Aorta (tissue), 5 donors: Measurements from ENCODE around the gene NXNL2. TPM values are rescaled to one million over a fixed set of nuclear protein-coding genes. Genes with fewer than 3 reads are reported as not detected.

Source experiments
- ATAC-seq: fragments of 200-7000 bp; cut with Tn5 transposase; one replicate; pipeline ENCODE4 v1.9.1; 2022; ENCODE audit warnings: moderate library complexity; ENCODE audit not compliant: low FRiP score
- DNase-seq, 2 donors: peaks; one replicate each; pipeline ENCODE4 v3.0.0-alpha.2; 2020
- H3K27ac ChIP-seq, 2 donors: one replicate each; pipeline ENCODE4 v1.5.1; 2013; ENCODE audit warnings: low read length in 2 of 2, mild to moderate bottlenecking in 2 of 2, moderate library complexity in 2 of 2, control low read depth in 1 of 2, inconsistent platforms in 1 of 2, low read depth in 1 of 2
- H3K27me3 ChIP-seq, 2 donors: one replicate each; pipeline ENCODE4 v1.6.1; 2013; ENCODE audit warnings: control low read depth in 1 of 2, low read length in 1 of 2, mild to moderate bottlenecking in 1 of 2, moderate library complexity in 1 of 2; ENCODE audit not compliant: insufficient read depth in 2 of 2, control insufficient read depth in 1 of 2
- H3K36me3 ChIP-seq, 2 donors: one replicate each; pipeline ENCODE4 v1.6.1; 2013; ENCODE audit warnings: control low read depth in 1 of 2, low read length in 1 of 2, mild to moderate bottlenecking in 1 of 2; ENCODE audit not compliant: insufficient read depth in 2 of 2, control insufficient read depth in 1 of 2
- H3K4me1 ChIP-seq, 2 donors: one replicate each; pipeline ENCODE4 v1.6.1; 2013; ENCODE audit warnings: low read length in 2 of 2, control low read depth in 1 of 2, mild to moderate bottlenecking in 1 of 2, moderate library complexity in 1 of 2; ENCODE audit not compliant: insufficient read depth in 2 of 2, control insufficient read depth in 1 of 2
- H3K4me3 ChIP-seq, 2 donors: one replicate each; pipeline ENCODE4 v1.5.1; 2013; ENCODE audit warnings: low read length in 2 of 2, control low read depth in 1 of 2, mild to moderate bottlenecking in 1 of 2
- H3K9me3 ChIP-seq: one replicate; pipeline ENCODE4 v1.6.1; 2013; ENCODE audit warnings: mild to moderate bottlenecking, low read length; ENCODE audit not compliant: control insufficient read depth
- WGBS, 2 donors: extraction: QIAGEN DNeasy Blood & Tissue Kit; methylation state at CpG; one replicate each; pipeline ENCODE4 v1.1.7; 2013; 5-methylcytosine and 5-hydroxymethylcytosine counted together
- intact Hi-C, 2 donors: fragments of 100-400 bp; cut with DNase I; formaldehyde crosslinking; loops; one replicate each; pipeline versions ENCODE4 v1.14.2 to v1.15.0; 2022
- polyA plus RNA-seq, 2 donors: library from polyadenylated mRNA; stranded (reverse); fragments of 200-250 nt; gene quantifications; one replicate each; pipeline ENCODE4 v1.2.3, GENCODE V29; 2013
- total RNA-seq, 2 donors: library from RNA; stranded (reverse); fragmentation: NEBNext Ultra II Directional; extraction: Animal tissue kit (Norgen Biotek cat#: 25700); gene quantifications; one replicate each; pipeline ENCODE4 v1.2.1, GENCODE V29; 2021
- donor health status: healthy with polysubstance abuse.
- donor health status: Bipolar disorder and iron deficiency.
- donor health status: DM: no; HTN: no; CAD: no.
- donor health status: DM: no; HTN: no; CAD: no.
- donor health status: DM: yes; HTN: yes; CAD: no.

The NXNL2 gene
- total and polyA plus RNA-seq, 4 donors: 0.75 to 3.1 (median 1.5) TPM

DNA sequence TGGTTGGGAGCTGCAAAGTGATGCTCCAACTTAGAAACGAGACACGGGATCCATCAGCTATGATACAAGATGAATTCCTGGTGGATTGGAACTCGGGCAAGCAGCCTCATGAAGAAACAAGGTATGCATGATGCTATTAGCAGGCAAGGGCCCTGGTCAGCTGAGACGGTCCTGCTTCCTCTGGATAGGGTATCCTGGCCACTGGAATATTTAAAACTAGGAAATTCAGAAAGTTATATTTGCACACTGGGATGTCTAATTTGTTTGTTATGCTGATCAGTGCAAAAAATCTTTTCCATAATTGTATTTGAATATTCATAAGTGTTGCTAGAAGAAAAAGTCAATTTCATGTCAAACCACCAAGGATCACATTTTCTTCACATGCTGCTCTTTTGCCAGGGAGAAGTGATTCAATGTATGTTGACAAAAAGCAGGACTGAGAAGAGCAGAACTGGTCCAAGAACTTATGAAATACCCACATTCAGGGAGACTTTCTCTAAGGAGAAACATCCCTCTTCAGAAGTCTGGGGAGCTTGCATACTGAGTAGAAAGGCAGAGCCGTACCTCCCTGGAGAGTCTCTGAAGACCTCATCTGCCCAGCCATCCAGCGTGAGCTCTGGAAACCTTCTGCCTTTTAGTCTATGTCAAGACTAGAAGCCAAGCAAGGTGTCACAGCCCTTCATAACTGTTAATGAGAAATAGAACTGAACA, 6.7 kb upstream of the NXNL2 start:
- DNase-seq: peak in 1 of 2 donors; percentile 15
- Histone ChIP-seq H3K27me3 (no peaks in the 10 kb centered on the region), H3K36me3 (no peaks in the 10 kb centered on the region), H3K4me1 (no peaks in the 10 kb centered on the region), H3K4me3 (no peak overlapping the region), H3K9me3 (no peaks in the 10 kb centered on the region), H3K27ac (no peak overlapping the region)
- WGBS, 2 donors: 90 to 93% methylated on average over 6 of the region's 6 CpGs
- ATAC-seq: no peak
- intact Hi-C loops: no loop called here

DNA sequence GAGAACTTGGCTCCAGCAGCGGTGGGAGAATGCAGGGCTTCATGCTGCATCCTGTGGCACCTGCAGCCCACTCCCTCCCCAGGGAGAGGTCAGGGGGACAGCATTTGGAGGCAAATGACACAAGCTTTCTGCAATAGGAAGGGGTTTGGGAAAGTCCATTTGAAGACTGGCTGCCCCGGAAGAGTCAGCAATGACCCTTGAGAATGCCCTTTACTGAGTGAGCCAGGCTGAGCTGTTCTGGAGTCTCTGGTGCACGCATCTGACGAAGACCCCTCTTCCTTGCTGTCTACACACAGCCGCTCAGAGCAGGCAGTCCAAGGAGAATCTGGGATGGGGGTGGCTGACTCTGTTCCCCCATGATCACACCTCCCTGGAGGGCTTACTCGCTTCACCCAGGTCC, 5.5 kb upstream of the NXNL2 start:
- WGBS, 2 donors: 93 to 95% methylated on average over 6 of the region's 6 CpGs
- Histone ChIP-seq H3K27me3 (no peaks in the 10 kb centered on the region), H3K4me1 (no peaks in the 10 kb centered on the region), H3K4me3 (no peak overlapping the region), H3K27ac (no peak overlapping the region), H3K36me3 (no peaks in the 10 kb centered on the region), H3K9me3 (no peaks in the 10 kb centered on the region)
- intact Hi-C loops: no loop called here
- no peak for DNase-seq
- no peak for ATAC-seq

DNA sequence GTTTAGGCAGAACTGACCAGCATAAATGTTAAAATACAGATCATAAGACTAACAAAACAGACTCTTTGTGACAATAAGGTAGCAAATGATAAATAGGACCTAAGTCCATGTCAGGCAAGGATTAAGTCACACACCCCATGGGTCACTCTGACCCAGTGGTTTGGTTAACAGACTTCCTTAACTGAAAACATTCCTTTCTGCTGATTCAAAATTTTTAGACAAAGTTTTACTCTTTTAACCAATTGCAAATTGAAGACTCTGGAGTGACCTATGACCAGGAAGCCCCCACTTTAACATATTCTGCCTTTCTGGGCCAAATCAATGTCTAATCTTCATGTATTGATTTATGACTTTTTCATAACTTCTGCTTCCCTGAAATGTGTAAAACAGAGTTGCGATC, 4.9 kb upstream of the NXNL2 start:
- Histone ChIP-seq H3K27ac (no peak overlapping the region), H3K4me1 (no peaks in the 10 kb centered on the region), H3K9me3 (no peaks in the 10 kb centered on the region), H3K27me3 (no peaks in the 10 kb centered on the region), H3K36me3 (no peaks in the 10 kb centered on the region), H3K4me3 (no peak overlapping the region)
- ATAC-seq (no peak), DNase-seq (no peak)
- 62 to 71% methylated on average over 1 of the region's 1 CpG for WGBS, 2 donors
- intact Hi-C loops: loop anchor here in 1 of 2 donors (10.0 kb wide), 1 partner anchor 805 kb away; the partner anchor contains the start of gene CTSL

DNA sequence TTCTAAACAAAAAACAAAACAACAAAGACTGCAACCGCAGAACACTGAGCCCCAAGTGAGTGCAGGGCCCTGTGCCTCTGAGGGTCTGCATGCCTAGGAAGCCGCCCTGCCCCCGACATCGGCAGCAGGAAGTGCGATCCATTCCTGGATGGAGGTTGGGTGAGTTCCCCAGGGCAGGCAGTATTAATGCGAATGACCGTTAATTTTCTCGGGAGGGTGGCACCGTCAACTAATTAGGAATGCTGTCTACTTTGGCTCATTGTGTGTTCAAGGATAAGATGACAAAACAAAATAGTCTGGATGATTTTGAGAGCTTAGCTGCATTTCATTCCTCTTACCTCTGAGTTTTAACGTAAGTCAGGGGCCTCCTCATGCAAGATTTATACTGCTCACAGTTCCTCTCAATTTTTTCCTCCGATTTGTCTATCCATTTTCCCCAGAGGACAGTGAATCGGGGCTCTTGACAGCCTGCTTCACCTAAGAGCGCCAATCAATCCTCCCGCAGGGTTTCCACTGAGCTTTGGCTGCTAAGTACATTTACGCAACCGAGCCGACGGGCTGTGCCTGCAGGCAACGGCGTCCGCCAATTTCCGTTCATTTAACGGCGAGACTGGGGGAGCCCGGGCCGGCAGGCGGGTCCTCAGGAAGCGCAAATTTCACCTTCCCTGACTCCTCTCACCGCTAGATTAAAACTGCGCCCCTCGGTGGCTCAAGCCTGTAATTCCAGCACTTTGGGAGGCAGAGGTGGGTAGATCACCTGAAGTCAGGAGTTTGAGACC, 2.9 kb upstream of the NXNL2 start:
- DNase-seq (no peak), ATAC-seq (no peak)
- Histone ChIP-seq H3K4me1 (no peaks in the 10 kb centered on the region), H3K4me3 (no peak overlapping the region), H3K9me3 (no peaks in the 10 kb centered on the region), H3K27ac (no peak overlapping the region), H3K36me3 (no peaks in the 10 kb centered on the region), H3K27me3 (no peaks in the 10 kb centered on the region)
- intact Hi-C loops: loop anchor here in 1 of 2 donors (10.0 kb wide), 1 partner anchor 807 kb away; the partner anchor contains the start of gene CTSL
- WGBS, 2 donors: 57 to 67% methylated on average over 31 of the region's 31 CpGs

DNA sequence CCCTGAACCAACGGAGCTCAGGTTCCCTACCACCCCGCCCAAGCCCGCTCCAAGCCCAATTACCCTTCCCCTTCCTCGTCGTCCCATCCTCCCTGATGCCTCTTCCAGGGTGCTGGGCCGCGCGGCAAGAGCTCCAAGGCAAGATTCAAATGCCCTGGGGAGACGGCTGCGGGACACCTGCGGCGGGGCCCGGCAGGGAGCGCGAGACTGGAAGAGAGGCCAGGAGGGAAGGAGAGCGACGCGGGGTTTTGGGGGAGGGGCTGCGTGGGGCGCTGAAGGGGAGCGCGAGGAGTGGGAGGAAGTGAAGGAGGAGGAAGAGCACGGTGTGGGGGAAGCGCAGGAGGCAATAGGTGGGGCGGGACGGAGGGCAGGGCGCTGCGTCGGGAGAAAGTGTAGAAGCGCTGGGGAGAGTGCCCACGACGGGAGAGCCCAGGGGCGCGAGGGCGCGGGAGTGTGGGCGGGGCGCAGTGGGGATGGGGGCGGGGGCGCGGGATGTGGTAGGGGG, 975 bp upstream of the NXNL2 start:
- peak overlapping the region in 1 of 2 donors; percentile 96 for H3K27ac ChIP-seq
- WGBS, 2 donors: 3 to 4% methylated on average over 40 to 41 of the region's 41 CpGs
- H3K4me1 ChIP-seq: no peaks in the 10 kb centered on the region
- no peaks in the 10 kb centered on the region for H3K27me3 ChIP-seq
- H3K9me3 ChIP-seq: no peaks in the 10 kb centered on the region
- DNase-seq (no peak), ATAC-seq (peak; percentile 49)
- no peaks in the 10 kb centered on the region for H3K36me3 ChIP-seq
- intact Hi-C loops: loop anchor here (2.0 to 10.0 kb wide), 2 partner anchors 145 to 809 kb away; partner anchors contain the start of genes CTSL (in 1 of the 2) and SPIN1 (in 1 of the 2)
- peak overlapping the region; percentile 37 to 80 for H3K4me3 ChIP-seq

DNA sequence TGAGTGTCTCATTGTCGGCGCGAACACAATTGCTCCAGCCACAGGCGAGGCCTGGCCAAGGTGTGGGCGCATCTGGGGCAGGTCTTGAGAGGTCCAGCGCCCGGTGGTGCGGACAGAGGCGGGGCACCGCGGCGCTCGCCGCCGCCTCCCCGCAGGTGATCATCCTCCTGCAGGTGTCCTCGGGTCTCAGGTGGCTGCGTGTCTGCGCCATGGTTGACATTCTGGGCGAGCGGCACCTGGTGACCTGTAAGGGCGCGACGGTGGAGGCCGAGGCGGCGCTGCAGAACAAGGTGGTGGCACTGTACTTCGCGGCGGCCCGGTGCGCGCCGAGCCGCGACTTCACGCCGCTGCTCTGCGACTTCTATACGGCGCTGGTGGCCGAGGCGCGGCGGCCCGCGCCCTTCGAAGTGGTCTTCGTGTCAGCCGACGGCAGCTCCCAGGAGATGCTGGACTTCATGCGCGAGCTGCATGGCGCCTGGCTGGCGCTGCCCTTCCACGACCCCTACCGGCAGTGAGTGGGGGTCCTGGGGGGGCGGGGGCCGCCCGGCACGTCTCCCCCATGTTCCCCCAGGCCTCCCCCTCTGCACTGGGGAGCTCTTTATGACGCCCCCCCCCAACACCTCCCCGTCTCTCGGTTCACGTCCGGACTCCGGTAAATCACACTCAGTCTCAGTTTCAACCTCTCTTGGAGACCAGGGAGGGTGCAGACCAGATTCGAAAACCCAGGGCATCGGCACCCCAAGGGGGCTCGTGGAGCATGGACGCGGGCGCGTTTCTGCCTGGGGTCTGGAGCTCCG, 446 bp downstream of the NXNL2 start:
- H3K4me1 ChIP-seq: no peaks in the 10 kb centered on the region
- ATAC-seq: peak; percentile 6

DNA sequence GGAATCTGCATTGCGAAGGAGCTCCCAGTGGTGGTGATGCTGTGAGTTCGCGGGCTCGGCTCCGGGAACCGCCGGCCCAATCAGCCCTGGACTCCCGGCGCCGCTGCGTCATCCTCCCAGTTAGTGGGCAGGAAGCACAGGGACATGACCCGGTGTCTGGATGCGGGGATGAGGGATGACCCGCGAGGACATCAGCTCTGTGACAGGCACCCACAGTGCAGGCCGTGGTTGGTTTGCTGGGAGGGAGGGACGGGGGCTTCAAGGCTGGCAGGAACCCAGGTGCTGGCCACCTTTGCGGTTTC, 996 bp downstream of the NXNL2 start:
- WGBS, 2 donors: 53 to 68% methylated on average over 18 of the region's 18 CpGs
- H3K36me3 ChIP-seq: no peaks in the 10 kb centered on the region
- ATAC-seq (no peak), DNase-seq (peak; percentile 58 to 85)
- intact Hi-C loops: loop anchor here in 1 of 2 donors (2.0 to 10.0 kb wide), 2 partner anchors 147 to 811 kb away; partner anchors contain the start of genes CTSL and SPIN1
- H3K27me3 ChIP-seq: no peaks in the 10 kb centered on the region
- H3K9me3 ChIP-seq: no peaks in the 10 kb centered on the region
- H3K27ac ChIP-seq: no peak overlapping the region
- H3K4me3 ChIP-seq: no peak overlapping the region
- no peaks in the 10 kb centered on the region for H3K4me1 ChIP-seq

More for the DNA sequence above, 446 bp downstream of the NXNL2 start:
- H3K36me3 ChIP-seq: no peaks in the 10 kb centered on the region
- DNase-seq: peak in 1 of 2 donors; percentile 80
- peak overlapping the region in 1 of 2 donors; percentile 19 for H3K27ac ChIP-seq
- no peaks in the 10 kb centered on the region for H3K9me3 ChIP-seq
- WGBS, 2 donors: 6 to 9% methylated on average over 67 to 75 of the region's 75 CpGs
- intact Hi-C loops: loop anchor here (2.0 to 10.0 kb wide), 2 partner anchors 147 to 811 kb away; partner anchors contain the start of genes SPIN1 (in 2 of the 2) and CTSL (in 1 of the 2)
- H3K4me3 ChIP-seq: peak overlapping the region; percentile 3 to 25
- H3K27me3 ChIP-seq: no peaks in the 10 kb centered on the region
